HL-60 (cell line): Measurements from ENCODE around the gene TAS1R1.

ENCODE experiments used
- DNase-seq, 2 experiments: peaks; one replicate each; pipeline ENCODE4 v3.0.0-alpha.2; 2010 to 2020; ENCODE audit warnings: low read depth in 1 of 2, low spot score in 1 of 2
- H3K27ac ChIP-seq: fragments of 250-450 bp; sonication (Bioruptor Pico); replicated peaks from 2 replicates; pipeline ENCODE4 v1.5.1; 2020; ENCODE audit warnings: mild to moderate bottlenecking, moderate library complexity
- H3K27me3 ChIP-seq: fragments of 250-450 bp; sonication (Bioruptor Pico); 2 replicates; pipeline ENCODE4 v1.5.1; 2021; ENCODE audit warnings: mild to moderate bottlenecking, moderate library complexity; ENCODE audit not compliant: insufficient read depth, poor library complexity, severe bottlenecking
- H3K4me3 ChIP-seq: replicated peaks from 2 replicates; pipeline ENCODE4 v1.5.1; 2011; ENCODE audit warnings: mild to moderate bottlenecking, control low read depth, low read length; ENCODE audit not compliant: insufficient read depth
- GABPA ChIP-seq: IDR thresholded peaks from 2 replicates; pipeline ENCODE4 v1.6.1; 2012; ENCODE audit warnings: low read depth
- POLR2AphosphoS5 ChIP-seq: IDR thresholded peaks from 2 replicates; pipeline ENCODE4 v1.6.1; 2012; ENCODE audit warnings: low read depth
- SPI1 ChIP-seq: IDR thresholded peaks from 2 replicates; pipeline ENCODE4 v1.6.1; 2012; ENCODE audit warnings: low read depth, mild to moderate bottlenecking, borderline replicate concordance
- TF ChIP-seq, protein P1 (sequence below): IDR thresholded peaks from one replicate; pipeline ENCODE4 v1.5.1; 2011; ENCODE audit warnings: low read length, control low read depth, inconsistent platforms; ENCODE audit not compliant: insufficient read depth
- TF ChIP-seq, protein P2 (sequence below): IDR thresholded peaks from 2 replicates; pipeline ENCODE4 v1.6.1; 2012; ENCODE audit warnings: low read depth; ENCODE audit not compliant: insufficient replicate concordance

TAS1R1 gene

DNA sequence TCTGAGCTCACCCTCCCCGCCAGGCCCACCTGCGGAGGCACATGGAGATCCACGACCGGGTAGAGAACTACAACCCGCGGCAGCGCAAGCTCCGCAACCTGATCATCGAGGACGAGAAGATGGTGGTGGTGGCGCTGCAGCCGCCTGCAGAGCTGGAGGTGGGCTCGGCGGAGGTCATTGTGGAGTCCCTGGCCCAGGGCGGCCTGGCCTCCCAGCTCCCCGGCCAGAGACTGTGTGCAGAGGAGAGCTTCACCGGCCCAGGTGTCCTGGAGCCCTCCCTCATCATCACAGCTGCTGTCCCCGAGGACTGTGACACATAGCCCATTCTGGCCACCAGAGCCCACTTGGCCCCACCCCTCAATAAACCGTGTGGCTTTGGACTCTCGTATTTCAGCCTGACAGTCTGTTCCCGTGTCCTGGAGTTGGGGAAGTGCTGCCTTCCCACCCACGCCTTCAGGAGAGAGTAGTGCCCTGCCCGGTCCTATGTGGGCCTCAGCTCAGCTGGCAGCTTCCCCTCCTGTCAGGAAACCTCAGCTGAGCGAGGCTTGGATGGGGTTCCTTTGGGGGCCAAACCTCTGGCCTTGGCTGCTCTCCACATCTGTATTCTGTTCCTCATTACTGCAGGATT, 33.9 kb downstream of the TAS1R1 start:
- no peaks in the 10 kb centered on the region for H3K27me3 ChIP-seq
- TF ChIP-seq POLR2AphosphoS5 (peak; percentile 47; the same call in 1 of the 2 replicates), GABPA (no peak), SPI1 (peak; percentile 31; the same call in 1 of the 2 replicates)
- TF ChIP-seq, protein P1, sequence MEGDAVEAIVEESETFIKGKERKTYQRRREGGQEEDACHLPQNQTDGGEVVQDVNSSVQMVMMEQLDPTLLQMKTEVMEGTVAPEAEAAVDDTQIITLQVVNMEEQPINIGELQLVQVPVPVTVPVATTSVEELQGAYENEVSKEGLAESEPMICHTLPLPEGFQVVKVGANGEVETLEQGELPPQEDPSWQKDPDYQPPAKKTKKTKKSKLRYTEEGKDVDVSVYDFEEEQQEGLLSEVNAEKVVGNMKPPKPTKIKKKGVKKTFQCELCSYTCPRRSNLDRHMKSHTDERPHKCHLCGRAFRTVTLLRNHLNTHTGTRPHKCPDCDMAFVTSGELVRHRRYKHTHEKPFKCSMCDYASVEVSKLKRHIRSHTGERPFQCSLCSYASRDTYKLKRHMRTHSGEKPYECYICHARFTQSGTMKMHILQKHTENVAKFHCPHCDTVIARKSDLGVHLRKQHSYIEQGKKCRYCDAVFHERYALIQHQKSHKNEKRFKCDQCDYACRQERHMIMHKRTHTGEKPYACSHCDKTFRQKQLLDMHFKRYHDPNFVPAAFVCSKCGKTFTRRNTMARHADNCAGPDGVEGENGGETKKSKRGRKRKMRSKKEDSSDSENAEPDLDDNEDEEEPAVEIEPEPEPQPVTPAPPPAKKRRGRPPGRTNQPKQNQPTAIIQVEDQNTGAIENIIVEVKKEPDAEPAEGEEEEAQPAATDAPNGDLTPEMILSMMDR: no peak
- TF ChIP-seq, protein P2, sequence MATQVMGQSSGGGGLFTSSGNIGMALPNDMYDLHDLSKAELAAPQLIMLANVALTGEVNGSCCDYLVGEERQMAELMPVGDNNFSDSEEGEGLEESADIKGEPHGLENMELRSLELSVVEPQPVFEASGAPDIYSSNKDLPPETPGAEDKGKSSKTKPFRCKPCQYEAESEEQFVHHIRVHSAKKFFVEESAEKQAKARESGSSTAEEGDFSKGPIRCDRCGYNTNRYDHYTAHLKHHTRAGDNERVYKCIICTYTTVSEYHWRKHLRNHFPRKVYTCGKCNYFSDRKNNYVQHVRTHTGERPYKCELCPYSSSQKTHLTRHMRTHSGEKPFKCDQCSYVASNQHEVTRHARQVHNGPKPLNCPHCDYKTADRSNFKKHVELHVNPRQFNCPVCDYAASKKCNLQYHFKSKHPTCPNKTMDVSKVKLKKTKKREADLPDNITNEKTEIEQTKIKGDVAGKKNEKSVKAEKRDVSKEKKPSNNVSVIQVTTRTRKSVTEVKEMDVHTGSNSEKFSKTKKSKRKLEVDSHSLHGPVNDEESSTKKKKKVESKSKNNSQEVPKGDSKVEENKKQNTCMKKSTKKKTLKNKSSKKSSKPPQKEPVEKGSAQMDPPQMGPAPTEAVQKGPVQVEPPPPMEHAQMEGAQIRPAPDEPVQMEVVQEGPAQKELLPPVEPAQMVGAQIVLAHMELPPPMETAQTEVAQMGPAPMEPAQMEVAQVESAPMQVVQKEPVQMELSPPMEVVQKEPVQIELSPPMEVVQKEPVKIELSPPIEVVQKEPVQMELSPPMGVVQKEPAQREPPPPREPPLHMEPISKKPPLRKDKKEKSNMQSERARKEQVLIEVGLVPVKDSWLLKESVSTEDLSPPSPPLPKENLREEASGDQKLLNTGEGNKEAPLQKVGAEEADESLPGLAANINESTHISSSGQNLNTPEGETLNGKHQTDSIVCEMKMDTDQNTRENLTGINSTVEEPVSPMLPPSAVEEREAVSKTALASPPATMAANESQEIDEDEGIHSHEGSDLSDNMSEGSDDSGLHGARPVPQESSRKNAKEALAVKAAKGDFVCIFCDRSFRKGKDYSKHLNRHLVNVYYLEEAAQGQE: no peak
- DNase-seq: peak in 1 of 2 experiments; percentile 28
- no peak overlapping the region for H3K4me3 ChIP-seq
- no peak overlapping the region for H3K27ac ChIP-seq

DNA sequence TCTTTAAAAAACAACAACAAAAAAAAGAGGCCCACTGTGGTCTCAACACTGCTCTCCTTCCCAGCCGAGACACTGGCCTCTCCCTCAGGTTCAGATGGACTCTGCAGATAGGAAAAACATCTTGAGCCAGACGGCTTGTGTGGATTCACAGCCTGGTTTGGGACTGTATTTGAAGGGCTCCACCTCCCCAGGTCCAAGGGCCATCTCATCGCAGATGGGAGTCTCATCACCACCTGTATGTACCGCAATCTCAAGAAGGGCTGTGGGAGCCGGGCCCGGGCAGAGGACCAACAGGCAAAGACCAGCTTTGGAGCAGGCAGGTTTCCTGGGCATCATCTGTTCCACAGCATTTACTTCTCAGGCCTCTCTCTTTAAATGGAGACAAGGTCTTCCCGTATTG, 34.9 kb downstream of the TAS1R1 start:
- DNase-seq: no peak
- no peak overlapping the region for H3K4me3 ChIP-seq
- TF ChIP-seq SPI1: no peak
- TF ChIP-seq, protein P1: no peak
- no peak for TF ChIP-seq POLR2AphosphoS5
- no peak for TF ChIP-seq GABPA
- H3K27ac ChIP-seq: no peak overlapping the region
- no peaks in the 10 kb centered on the region for H3K27me3 ChIP-seq

DNA sequence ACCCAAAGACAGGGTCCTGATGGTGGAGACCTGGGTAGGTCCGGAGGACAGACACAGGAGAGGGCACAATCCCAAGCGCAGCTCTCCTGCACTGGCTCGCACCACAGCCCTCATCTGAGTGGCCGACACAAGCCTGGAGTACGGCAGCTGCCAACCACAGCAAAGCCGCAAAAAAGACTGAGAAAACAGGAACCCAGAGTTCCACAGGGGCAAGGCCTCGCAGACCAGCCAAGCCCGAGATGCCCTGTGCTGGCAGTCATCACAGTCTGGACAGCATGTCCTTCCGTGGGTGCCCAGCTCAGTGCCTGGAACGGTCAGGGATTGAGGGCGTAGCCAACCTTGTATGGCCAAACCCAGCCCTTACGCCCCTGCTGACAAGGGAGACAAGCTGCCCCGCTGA, 36.1 kb downstream of the TAS1R1 start:
- DNase-seq: peak in 1 of 2 experiments; percentile 89
- Histone ChIP-seq H3K4me3 (no peak overlapping the region), H3K27ac (no peak overlapping the region), H3K27me3 (no peaks in the 10 kb centered on the region)
- TF ChIP-seq SPI1: peak; percentile 94
- TF ChIP-seq, protein P2: no peak
- TF ChIP-seq, protein P1: no peak

DNA sequence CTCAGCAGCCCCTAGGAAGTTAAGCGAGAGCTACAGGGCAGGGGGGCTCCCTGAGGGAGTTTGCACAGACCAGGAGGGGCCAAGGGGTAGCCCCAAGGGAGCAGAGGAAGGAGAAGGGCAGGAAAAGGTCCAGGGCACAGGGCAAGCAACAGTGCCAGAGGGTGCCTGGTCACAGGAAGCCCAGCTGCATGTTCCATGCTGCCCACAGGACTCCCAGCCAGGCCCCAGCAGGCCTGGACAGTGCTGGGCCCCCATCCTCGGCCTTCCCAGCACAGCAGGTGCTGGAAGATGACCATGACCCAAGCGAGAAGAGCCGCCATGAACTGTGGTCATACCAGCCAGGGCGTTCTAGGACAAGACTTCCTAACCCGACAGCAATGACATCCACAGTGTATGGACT, 36.5 kb downstream of the TAS1R1 start:
- no peak overlapping the region for H3K4me3 ChIP-seq
- TF ChIP-seq, protein P1: no peak
- TF ChIP-seq POLR2AphosphoS5 (0 out of 2 replicates have a peak, but pooled peaks have one; percentile 2), SPI1 (no peak), GABPA (no peak)
- TF ChIP-seq, protein P2: no peak
- no peak overlapping the region for H3K27ac ChIP-seq
- DNase-seq: no peak
- H3K27me3 ChIP-seq: no peaks in the 10 kb centered on the region
